ENCODE results near the gene TP53INP2. TPM values are rescaled to one million over a fixed set of nuclear protein-coding genes. Genes with fewer than 3 reads are reported as not detected.

TP53INP2 gene
- total and polyA plus RNA-seq, 2 of the 13 experiments (the other 11 are each of a cell fraction or from before 2014, with no cell fraction given): 5.2 to 18.8 TPM

GRCh38 chr20:34703061-34703423, 1.1 kb upstream of the TP53INP2 start (continued):
- TF ChIP-seq, protein P1, sequence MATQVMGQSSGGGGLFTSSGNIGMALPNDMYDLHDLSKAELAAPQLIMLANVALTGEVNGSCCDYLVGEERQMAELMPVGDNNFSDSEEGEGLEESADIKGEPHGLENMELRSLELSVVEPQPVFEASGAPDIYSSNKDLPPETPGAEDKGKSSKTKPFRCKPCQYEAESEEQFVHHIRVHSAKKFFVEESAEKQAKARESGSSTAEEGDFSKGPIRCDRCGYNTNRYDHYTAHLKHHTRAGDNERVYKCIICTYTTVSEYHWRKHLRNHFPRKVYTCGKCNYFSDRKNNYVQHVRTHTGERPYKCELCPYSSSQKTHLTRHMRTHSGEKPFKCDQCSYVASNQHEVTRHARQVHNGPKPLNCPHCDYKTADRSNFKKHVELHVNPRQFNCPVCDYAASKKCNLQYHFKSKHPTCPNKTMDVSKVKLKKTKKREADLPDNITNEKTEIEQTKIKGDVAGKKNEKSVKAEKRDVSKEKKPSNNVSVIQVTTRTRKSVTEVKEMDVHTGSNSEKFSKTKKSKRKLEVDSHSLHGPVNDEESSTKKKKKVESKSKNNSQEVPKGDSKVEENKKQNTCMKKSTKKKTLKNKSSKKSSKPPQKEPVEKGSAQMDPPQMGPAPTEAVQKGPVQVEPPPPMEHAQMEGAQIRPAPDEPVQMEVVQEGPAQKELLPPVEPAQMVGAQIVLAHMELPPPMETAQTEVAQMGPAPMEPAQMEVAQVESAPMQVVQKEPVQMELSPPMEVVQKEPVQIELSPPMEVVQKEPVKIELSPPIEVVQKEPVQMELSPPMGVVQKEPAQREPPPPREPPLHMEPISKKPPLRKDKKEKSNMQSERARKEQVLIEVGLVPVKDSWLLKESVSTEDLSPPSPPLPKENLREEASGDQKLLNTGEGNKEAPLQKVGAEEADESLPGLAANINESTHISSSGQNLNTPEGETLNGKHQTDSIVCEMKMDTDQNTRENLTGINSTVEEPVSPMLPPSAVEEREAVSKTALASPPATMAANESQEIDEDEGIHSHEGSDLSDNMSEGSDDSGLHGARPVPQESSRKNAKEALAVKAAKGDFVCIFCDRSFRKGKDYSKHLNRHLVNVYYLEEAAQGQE (IDR thresholded peaks at IDR 0.05; ENCODE audit: borderline replicate concordance in 1 of 2, low read depth in 1 of 2, low read length in 2 of 2): no peak
- TF ChIP-seq ADNP (CRISPR knock-in tag; IDR thresholded peaks at IDR 0.05): peak; percentile 69
- no peak for TF ChIP-seq KLF6 (CRISPR knock-in tag; IDR thresholded peaks at IDR 0.05)
- TF ChIP-seq EEA1 (CRISPR knock-in tag; IDR thresholded peaks at IDR 0.05; ENCODE audit: borderline replicate concordance): no peak
- TF ChIP-seq, protein P2, sequence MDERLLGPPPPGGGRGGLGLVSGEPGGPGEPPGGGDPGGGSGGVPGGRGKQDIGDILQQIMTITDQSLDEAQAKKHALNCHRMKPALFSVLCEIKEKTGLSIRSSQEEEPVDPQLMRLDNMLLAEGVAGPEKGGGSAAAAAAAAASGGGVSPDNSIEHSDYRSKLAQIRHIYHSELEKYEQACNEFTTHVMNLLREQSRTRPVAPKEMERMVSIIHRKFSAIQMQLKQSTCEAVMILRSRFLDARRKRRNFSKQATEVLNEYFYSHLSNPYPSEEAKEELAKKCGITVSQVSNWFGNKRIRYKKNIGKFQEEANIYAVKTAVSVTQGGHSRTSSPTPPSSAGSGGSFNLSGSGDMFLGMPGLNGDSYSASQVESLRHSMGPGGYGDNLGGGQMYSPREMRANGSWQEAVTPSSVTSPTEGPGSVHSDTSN (CRISPR knock-in tag; IDR thresholded peaks at IDR 0.05): no peak
- no peak for TF ChIP-seq SETDB1 (CRISPR knock-in tag; IDR thresholded peaks at IDR 0.05; ENCODE audit: borderline replicate concordance)
- TF ChIP-seq, protein P3, sequence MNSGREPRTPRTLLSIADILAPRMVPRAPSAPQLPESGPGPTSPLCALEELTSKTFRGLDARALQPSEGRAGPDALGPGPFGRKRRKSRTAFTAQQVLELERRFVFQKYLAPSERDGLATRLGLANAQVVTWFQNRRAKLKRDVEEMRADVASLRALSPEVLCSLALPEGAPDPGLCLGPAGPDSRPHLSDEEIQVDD (CRISPR knock-in tag; IDR thresholded peaks at IDR 0.05; ENCODE audit: borderline replicate concordance): no peak
- TF ChIP-seq, protein P4, sequence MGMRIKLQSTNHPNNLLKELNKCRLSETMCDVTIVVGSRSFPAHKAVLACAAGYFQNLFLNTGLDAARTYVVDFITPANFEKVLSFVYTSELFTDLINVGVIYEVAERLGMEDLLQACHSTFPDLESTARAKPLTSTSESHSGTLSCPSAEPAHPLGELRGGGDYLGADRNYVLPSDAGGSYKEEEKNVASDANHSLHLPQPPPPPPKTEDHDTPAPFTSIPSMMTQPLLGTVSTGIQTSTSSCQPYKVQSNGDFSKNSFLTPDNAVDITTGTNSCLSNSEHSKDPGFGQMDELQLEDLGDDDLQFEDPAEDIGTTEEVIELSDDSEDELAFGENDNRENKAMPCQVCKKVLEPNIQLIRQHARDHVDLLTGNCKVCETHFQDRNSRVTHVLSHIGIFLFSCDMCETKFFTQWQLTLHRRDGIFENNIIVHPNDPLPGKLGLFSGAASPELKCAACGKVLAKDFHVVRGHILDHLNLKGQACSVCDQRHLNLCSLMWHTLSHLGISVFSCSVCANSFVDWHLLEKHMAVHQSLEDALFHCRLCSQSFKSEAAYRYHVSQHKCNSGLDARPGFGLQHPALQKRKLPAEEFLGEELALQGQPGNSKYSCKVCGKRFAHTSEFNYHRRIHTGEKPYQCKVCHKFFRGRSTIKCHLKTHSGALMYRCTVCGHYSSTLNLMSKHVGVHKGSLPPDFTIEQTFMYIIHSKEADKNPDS (CRISPR knock-in tag; IDR thresholded peaks at IDR 0.05): peak; percentile 72; the same call in 1 of the 2 replicates
- TF ChIP-seq ZNF251 (CRISPR knock-in tag; IDR thresholded peaks at IDR 0.05): no peak
- TF ChIP-seq KAT8 (CRISPR knock-in tag; IDR thresholded peaks at IDR 0.05): peak; percentile 39
- TF ChIP-seq DNMT1 (CRISPR knock-in tag; IDR thresholded peaks at IDR 0.05): no peak
- TF ChIP-seq, protein P5, sequence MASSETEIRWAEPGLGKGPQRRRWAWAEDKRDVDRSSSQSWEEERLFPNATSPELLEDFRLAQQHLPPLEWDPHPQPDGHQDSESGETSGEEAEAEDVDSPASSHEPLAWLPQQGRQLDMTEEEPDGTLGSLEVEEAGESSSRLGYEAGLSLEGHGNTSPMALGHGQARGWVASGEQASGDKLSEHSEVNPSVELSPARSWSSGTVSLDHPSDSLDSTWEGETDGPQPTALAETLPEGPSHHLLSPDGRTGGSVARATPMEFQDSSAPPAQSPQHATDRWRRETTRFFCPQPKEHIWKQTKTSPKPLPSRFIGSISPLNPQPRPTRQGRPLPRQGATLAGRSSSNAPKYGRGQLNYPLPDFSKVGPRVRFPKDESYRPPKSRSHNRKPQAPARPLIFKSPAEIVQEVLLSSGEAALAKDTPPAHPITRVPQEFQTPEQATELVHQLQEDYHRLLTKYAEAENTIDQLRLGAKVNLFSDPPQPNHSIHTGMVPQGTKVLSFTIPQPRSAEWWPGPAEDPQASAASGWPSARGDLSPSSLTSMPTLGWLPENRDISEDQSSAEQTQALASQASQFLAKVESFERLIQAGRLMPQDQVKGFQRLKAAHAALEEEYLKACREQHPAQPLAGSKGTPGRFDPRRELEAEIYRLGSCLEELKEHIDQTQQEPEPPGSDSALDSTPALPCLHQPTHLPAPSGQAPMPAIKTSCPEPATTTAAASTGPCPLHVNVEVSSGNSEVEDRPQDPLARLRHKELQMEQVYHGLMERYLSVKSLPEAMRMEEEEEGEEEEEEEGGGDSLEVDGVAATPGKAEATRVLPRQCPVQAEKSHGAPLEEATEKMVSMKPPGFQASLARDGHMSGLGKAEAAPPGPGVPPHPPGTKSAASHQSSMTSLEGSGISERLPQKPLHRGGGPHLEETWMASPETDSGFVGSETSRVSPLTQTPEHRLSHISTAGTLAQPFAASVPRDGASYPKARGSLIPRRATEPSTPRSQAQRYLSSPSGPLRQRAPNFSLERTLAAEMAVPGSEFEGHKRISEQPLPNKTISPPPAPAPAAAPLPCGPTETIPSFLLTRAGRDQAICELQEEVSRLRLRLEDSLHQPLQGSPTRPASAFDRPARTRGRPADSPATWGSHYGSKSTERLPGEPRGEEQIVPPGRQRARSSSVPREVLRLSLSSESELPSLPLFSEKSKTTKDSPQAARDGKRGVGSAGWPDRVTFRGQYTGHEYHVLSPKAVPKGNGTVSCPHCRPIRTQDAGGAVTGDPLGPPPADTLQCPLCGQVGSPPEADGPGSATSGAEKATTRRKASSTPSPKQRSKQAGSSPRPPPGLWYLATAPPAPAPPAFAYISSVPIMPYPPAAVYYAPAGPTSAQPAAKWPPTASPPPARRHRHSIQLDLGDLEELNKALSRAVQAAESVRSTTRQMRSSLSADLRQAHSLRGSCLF (CRISPR knock-in tag; IDR thresholded peaks at IDR 0.05; ENCODE audit: borderline replicate concordance): no peak
- TF ChIP-seq ZNF691 (CRISPR knock-in tag; IDR thresholded peaks at IDR 0.05; ENCODE audit: borderline replicate concordance, low read depth): 0 out of 2 replicates have a peak, but pooled peaks have one; percentile 52
- 0 out of 2 replicates have a peak, but pooled peaks have one; percentile 7 for TF ChIP-seq SRY (CRISPR knock-in tag; IDR thresholded peaks at IDR 0.05)
